HCT116 (cell line): ENCODE results near the gene PSMD10. TPM values are rescaled to one million over a fixed set of nuclear protein-coding genes. Genes with fewer than 3 reads are reported as not detected.

Source experiments
- ATAC-seq: fragments of 200-7000 bp; cut with Tn5 transposase; 2 replicates; pipeline ENCODE4 v1.9.1; 2020; ENCODE audit warnings: mild to moderate bottlenecking, moderate library complexity
- BruUV-seq: library from RNA; stranded (reverse); fragments of 400-500 nt; replicated peaks from 2 replicates; lab custom pipeline; 2021; lab: Mats Ljungman, UMichigan
- CTCF ChIA-PET: fragments of 300-600 bp; sonication (Branson Sonifier 250); formaldehyde crosslinking; loops from one replicate; lab custom pipeline; 2021; ENCODE audit warnings: antibody characterized with exemption; lab: Charles Lee
- POLR2A ChIA-PET: fragments of 300-600, 350-600 bp; sonication (Branson Sonifier 250); formaldehyde crosslinking; loops from one replicate; lab custom pipeline; 2021; ENCODE audit warnings: antibody characterized with exemption; lab: Charles Lee
- RAD21 ChIA-PET, 2 experiments: fragments of 300-600 bp; sonication (Branson Sonifier 250); formaldehyde crosslinking; loops; one replicate each; lab custom pipeline; 2023; ENCODE audit warnings: low total read pairs in 2 of 2; ENCODE audit not compliant: uncharacterized antibody in 2 of 2, unreplicated experiment in 2 of 2, low non-redundant PET in 1 of 2; lab: Charles Lee
- DNase-seq: peaks from one replicate; pipeline ENCODE4 v3.0.0-alpha.2; 2010; ENCODE audit warnings: low read depth, low spot score
- H2AFZ ChIP-seq: fragments of 200-600 bp; shearing (Covaris generic), sonication (generic); 2 replicates; pipeline ENCODE4 v1.6.1; 2017; ENCODE audit warnings: low read depth, mixed run types, mixed read lengths, antibody characterized with exemption, low read length; ENCODE audit not compliant: poor library complexity, severe bottlenecking
- H3K27ac ChIP-seq: 2 replicates; pipeline ENCODE4 v1.5.1; 2012; ENCODE audit warnings: low read depth, low read length
- H3K27me3 ChIP-seq: fragments of 200-600 bp; sonication (generic); 2 replicates; pipeline ENCODE4 v1.6.1; 2016; ENCODE audit warnings: mixed run types, low read length, mixed read lengths; ENCODE audit not compliant: insufficient read depth
- H3K36me3 ChIP-seq, 2 experiments: fragments of 200-500 bp in 1 of 2; fragments of 200-600 bp in 1 of 2; sonication (Bioruptor generic) in 1 of 2; sonication (generic) in 1 of 2; 2 replicates each; pipeline versions ENCODE4 v1.5.1 to v1.6.1; 2014 to 2016; ENCODE audit warnings: low read length in 2 of 2, inconsistent platforms in 1 of 2, mixed read lengths in 1 of 2, mixed run types in 1 of 2; ENCODE audit not compliant: insufficient read depth in 2 of 2, control insufficient read depth in 1 of 2
- H3K4me1 ChIP-seq, 2 experiments: fragments of 200-600 bp in 1 of 2; sonication (generic) in 1 of 2; 2 replicates each; pipeline versions ENCODE4 v1.5.1 to v1.6.1; 2012 to 2017; ENCODE audit warnings: low read length in 2 of 2, inconsistent platforms in 1 of 2, mild to moderate bottlenecking in 1 of 2, mixed read lengths in 1 of 2, mixed run types in 1 of 2, moderate library complexity in 1 of 2; ENCODE audit not compliant: insufficient read depth in 2 of 2, control insufficient read depth in 1 of 2
- H3K4me2 ChIP-seq: fragments of 200-600 bp; sonication (generic); 2 replicates; pipeline ENCODE4 v1.6.1; 2017; ENCODE audit warnings: mixed run types, low read length, mixed read lengths
- H3K4me3 ChIP-seq, 2 experiments: fragments of 200-600 bp in 1 of 2; sonication (generic) in 1 of 2; replicated peaks in 1 of 2; 2 replicates each; pipeline ENCODE4 v1.5.1; 2011 to 2016; ENCODE audit warnings: low read length in 2 of 2, control low read depth in 1 of 2, low read depth in 1 of 2, mild to moderate bottlenecking in 1 of 2, mixed read lengths in 1 of 2, mixed run types in 1 of 2
- H3K79me2 ChIP-seq: fragments of 200-600 bp; sonication (generic); 2 replicates; pipeline ENCODE4 v1.6.1; 2017; ENCODE audit warnings: mild to moderate bottlenecking, mixed run types, low read length, moderate library complexity, mixed read lengths; ENCODE audit not compliant: insufficient read depth
- H3K9ac ChIP-seq: fragments of 200-600 bp; sonication (generic); 2 replicates; pipeline ENCODE4 v1.6.1; 2016; ENCODE audit warnings: low read length, mixed read lengths
- H3K9me2 ChIP-seq: fragments of 200-600 bp; sonication (generic), shearing (Covaris generic); 2 replicates; pipeline ENCODE4 v1.6.1; 2017; ENCODE audit warnings: mixed run types, mild to moderate bottlenecking, moderate library complexity; ENCODE audit not compliant: insufficient read depth
- H3K9me3 ChIP-seq, 2 experiments: fragments of 200-500 bp in 1 of 2; fragments of 200-600 bp in 1 of 2; sonication (Bioruptor generic) in 1 of 2; sonication (generic) in 1 of 2; 2 replicates each; pipeline ENCODE4 v1.6.1; 2014 to 2017; ENCODE audit warnings: low read length in 2 of 2, mixed read lengths in 2 of 2, inconsistent platforms in 1 of 2, low read depth in 1 of 2, mild to moderate bottlenecking in 1 of 2, mixed run types in 1 of 2, moderate library complexity in 1 of 2; ENCODE audit not compliant: control insufficient read depth in 1 of 2, insufficient read depth in 1 of 2
- H4K20me1 ChIP-seq: fragments of 200-600 bp; sonication (generic), shearing (Covaris generic); 2 replicates; pipeline ENCODE4 v1.6.1; 2017; ENCODE audit warnings: mixed run types, mild to moderate bottlenecking, moderate library complexity; ENCODE audit not compliant: insufficient read depth
- EGR1 ChIP-seq: IDR thresholded peaks from 2 replicates; pipeline ENCODE4 v1.6.1; 2012; ENCODE audit warnings: low read depth
- ELF1 ChIP-seq: IDR thresholded peaks from 2 replicates; pipeline ENCODE4 v1.6.1; 2012; ENCODE audit warnings: low read depth, borderline replicate concordance
- EZH2 ChIP-seq: fragments of 200-600 bp; sonication (generic); IDR thresholded peaks from 2 replicates; pipeline ENCODE4 v1.6.1; 2017; ENCODE audit warnings: antibody characterized with exemption, mixed run types
- FOSL1 ChIP-seq: IDR thresholded peaks from 2 replicates; pipeline ENCODE4 v1.6.1; 2012; ENCODE audit warnings: low read depth
- JUND ChIP-seq: IDR thresholded peaks from 2 replicates; pipeline ENCODE4 v1.6.1; 2012
- POLR2A ChIP-seq: IDR thresholded peaks from 2 replicates; pipeline ENCODE4 v1.7.0; 2011; ENCODE audit warnings: borderline replicate concordance; ENCODE audit not compliant: insufficient read depth, insufficient read length; ENCODE audit errors: extremely low read depth
- POLR2AphosphoS5 ChIP-seq: IDR thresholded peaks from 2 replicates; pipeline ENCODE4 v1.6.1; 2011; ENCODE audit warnings: mild to moderate bottlenecking, low read depth, low read length, moderate library complexity
- RAD21 ChIP-seq: IDR thresholded peaks from 2 replicates; pipeline ENCODE4 v1.6.1; 2012; ENCODE audit warnings: low read depth, mild to moderate bottlenecking
- SIN3A ChIP-seq: IDR thresholded peaks from 2 replicates; pipeline ENCODE4 v1.6.1; 2012; ENCODE audit warnings: low read depth
- SP1 ChIP-seq: IDR thresholded peaks from 2 replicates; pipeline ENCODE4 v1.6.1; 2012; ENCODE audit warnings: low read depth
- SRF ChIP-seq: IDR thresholded peaks from 2 replicates; pipeline ENCODE4 v1.6.1; 2012; ENCODE audit warnings: low read depth
- YY1 ChIP-seq: IDR thresholded peaks from 2 replicates; pipeline ENCODE4 v1.6.1; 2011; ENCODE audit warnings: low read length, low read depth, moderate library complexity, mild to moderate bottlenecking; ENCODE audit not compliant: insufficient replicate concordance; ENCODE audit errors: extremely low read depth
- ZBTB33 ChIP-seq: IDR thresholded peaks from 2 replicates; pipeline ENCODE4 v1.6.1; 2011; ENCODE audit warnings: mild to moderate bottlenecking, low read length, moderate library complexity; ENCODE audit not compliant: insufficient replicate concordance; ENCODE audit errors: extremely low read depth
- ZFX ChIP-seq: fragments of 450-650 bp; IDR thresholded peaks from 2 replicates; pipeline ENCODE4 v1.6.1; 2017
- ZNF274 ChIP-seq: fragments of 200-500 bp; sonication (Bioruptor generic); IDR thresholded peaks from 2 replicates; pipeline ENCODE4 v1.6.1; 2014; ENCODE audit warnings: mild to moderate bottlenecking, low read depth, low read length, inconsistent platforms
- intact Hi-C: fragments of 100-400 bp; cut with micrococcal nuclease; formaldehyde crosslinking; loops from 2 replicates; pipeline ENCODE4 v1.10.0; 2022
- total RNA-seq: library from RNA; stranded (reverse); gene quantifications from one replicate; pipeline ENCODE4 v1.2.1, GENCODE V29; 2021; ENCODE audit not compliant: unreplicated experiment
- TF ChIP-seq, protein P1 (sequence below): IDR thresholded peaks from 2 replicates; pipeline ENCODE4 v1.6.1; 2012; ENCODE audit warnings: low read depth
- TF ChIP-seq, protein P2 (sequence below), 3 experiments: fragments of 200-600 bp in 1 of 3; sonication (generic) in 1 of 3; IDR thresholded peaks in 2 of 3; conservative IDR thresholded peaks in 1 of 3; 2 replicates each; pipeline ENCODE4 v1.5.1; 2012 to 2017; ENCODE audit warnings: low read depth in 2 of 3, low read length in 2 of 3, antibody characterized with exemption in 1 of 3, borderline replicate concordance in 1 of 3, control low read depth in 1 of 3, mild to moderate bottlenecking in 1 of 3, mixed read lengths in 1 of 3, mixed run types in 1 of 3, moderate library complexity in 1 of 3; ENCODE audit not compliant: insufficient read depth in 1 of 3
- TF ChIP-seq, protein P3 (sequence below): IDR thresholded peaks from 2 replicates; pipeline ENCODE4 v1.6.1; 2012

The PSMD10 gene
- total RNA-seq, 1 experiment from 2014 or later = 55.5 TPM

- H3K9me2 ChIP-seq = no peaks in the 10 kb centered on the region
- H3K4me3 ChIP-seq = no peak overlapping the region
- POLR2A ChIA-PET = no interaction called here
- H3K27ac ChIP-seq = no peak overlapping the region
- CTCF ChIA-PET = no interaction called here
- no TSS peak for BruUV-seq
- no peaks in the 10 kb centered on the region for H4K20me1 ChIP-seq
- intact Hi-C loops = no loop called here
- peaks cover 2 to 7% of the 10 kb centered on the region in 2 experiments; a peak in 2 of 4 replicates for H3K4me1 ChIP-seq
- TF ChIP-seq SRF = no peak
- TF ChIP-seq, protein P1, sequence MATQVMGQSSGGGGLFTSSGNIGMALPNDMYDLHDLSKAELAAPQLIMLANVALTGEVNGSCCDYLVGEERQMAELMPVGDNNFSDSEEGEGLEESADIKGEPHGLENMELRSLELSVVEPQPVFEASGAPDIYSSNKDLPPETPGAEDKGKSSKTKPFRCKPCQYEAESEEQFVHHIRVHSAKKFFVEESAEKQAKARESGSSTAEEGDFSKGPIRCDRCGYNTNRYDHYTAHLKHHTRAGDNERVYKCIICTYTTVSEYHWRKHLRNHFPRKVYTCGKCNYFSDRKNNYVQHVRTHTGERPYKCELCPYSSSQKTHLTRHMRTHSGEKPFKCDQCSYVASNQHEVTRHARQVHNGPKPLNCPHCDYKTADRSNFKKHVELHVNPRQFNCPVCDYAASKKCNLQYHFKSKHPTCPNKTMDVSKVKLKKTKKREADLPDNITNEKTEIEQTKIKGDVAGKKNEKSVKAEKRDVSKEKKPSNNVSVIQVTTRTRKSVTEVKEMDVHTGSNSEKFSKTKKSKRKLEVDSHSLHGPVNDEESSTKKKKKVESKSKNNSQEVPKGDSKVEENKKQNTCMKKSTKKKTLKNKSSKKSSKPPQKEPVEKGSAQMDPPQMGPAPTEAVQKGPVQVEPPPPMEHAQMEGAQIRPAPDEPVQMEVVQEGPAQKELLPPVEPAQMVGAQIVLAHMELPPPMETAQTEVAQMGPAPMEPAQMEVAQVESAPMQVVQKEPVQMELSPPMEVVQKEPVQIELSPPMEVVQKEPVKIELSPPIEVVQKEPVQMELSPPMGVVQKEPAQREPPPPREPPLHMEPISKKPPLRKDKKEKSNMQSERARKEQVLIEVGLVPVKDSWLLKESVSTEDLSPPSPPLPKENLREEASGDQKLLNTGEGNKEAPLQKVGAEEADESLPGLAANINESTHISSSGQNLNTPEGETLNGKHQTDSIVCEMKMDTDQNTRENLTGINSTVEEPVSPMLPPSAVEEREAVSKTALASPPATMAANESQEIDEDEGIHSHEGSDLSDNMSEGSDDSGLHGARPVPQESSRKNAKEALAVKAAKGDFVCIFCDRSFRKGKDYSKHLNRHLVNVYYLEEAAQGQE = no peak
- TF ChIP-seq EGR1 = no peak
- no peak for TF ChIP-seq POLR2AphosphoS5
- TF ChIP-seq FOSL1 = no peak
- no peak for TF ChIP-seq ZNF274
- TF ChIP-seq SP1 = no peak
- TF ChIP-seq, protein P2, sequence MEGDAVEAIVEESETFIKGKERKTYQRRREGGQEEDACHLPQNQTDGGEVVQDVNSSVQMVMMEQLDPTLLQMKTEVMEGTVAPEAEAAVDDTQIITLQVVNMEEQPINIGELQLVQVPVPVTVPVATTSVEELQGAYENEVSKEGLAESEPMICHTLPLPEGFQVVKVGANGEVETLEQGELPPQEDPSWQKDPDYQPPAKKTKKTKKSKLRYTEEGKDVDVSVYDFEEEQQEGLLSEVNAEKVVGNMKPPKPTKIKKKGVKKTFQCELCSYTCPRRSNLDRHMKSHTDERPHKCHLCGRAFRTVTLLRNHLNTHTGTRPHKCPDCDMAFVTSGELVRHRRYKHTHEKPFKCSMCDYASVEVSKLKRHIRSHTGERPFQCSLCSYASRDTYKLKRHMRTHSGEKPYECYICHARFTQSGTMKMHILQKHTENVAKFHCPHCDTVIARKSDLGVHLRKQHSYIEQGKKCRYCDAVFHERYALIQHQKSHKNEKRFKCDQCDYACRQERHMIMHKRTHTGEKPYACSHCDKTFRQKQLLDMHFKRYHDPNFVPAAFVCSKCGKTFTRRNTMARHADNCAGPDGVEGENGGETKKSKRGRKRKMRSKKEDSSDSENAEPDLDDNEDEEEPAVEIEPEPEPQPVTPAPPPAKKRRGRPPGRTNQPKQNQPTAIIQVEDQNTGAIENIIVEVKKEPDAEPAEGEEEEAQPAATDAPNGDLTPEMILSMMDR (IDR thresholded peaks at IDR 0.05 in 2 of 3, conservative IDR thresholded peaks at IDR 0.05 in 1 of 3; ENCODE audit: borderline replicate concordance in 1 of 3, insufficient read depth in 1 of 3, low read depth in 2 of 3, low read length in 2 of 3) = no peak
- no peak for TF ChIP-seq POLR2A
- TF ChIP-seq, protein P3, sequence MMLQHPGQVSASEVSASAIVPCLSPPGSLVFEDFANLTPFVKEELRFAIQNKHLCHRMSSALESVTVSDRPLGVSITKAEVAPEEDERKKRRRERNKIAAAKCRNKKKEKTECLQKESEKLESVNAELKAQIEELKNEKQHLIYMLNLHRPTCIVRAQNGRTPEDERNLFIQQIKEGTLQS = no peak
- TF ChIP-seq ZFX = no peak
- TF ChIP-seq YY1 = no peak
- TF ChIP-seq EZH2 = no peak
- TF ChIP-seq ELF1 = no peak
- TF ChIP-seq ZBTB33 = no peak
- TF ChIP-seq JUND = no peak
- TF ChIP-seq RAD21 = no peak
- no peak for TF ChIP-seq SIN3A
- H3K79me2 ChIP-seq = no peaks in the 10 kb centered on the region
- no peak overlapping the region for H3K9ac ChIP-seq
- RAD21 ChIA-PET = no interaction called here
- ATAC-seq = no peak
- no peaks in the 10 kb centered on the region for H3K36me3 ChIP-seq
- H3K27me3 ChIP-seq = no peaks in the 10 kb centered on the region
- no peak overlapping the region for H2AFZ ChIP-seq
- no peak overlapping the region for H3K4me2 ChIP-seq
- no peak for DNase-seq
- H3K9me3 ChIP-seq = no peaks in the 10 kb centered on the region
Observed at GRCh38 chrX:108097380-108097779, 6.0 kb upstream of the PSMD10 start.
